HG02623 (cell line): ENCODE results near the gene USP36.
"Not testable (repeated sequence)": the region's sequence is repeated elsewhere in the genome, so short reads cannot be mapped to it uniquely, and the experiment has no call there.

Experiments used
- ATAC-seq: cut with Tn5 transposase; IDR thresholded peaks from one replicate; pipeline ENCODE4 v1.9.1; 2021; ENCODE audit warnings: moderate library complexity; ENCODE audit not compliant: unreplicated experiment

Gene USP36

DNA sequence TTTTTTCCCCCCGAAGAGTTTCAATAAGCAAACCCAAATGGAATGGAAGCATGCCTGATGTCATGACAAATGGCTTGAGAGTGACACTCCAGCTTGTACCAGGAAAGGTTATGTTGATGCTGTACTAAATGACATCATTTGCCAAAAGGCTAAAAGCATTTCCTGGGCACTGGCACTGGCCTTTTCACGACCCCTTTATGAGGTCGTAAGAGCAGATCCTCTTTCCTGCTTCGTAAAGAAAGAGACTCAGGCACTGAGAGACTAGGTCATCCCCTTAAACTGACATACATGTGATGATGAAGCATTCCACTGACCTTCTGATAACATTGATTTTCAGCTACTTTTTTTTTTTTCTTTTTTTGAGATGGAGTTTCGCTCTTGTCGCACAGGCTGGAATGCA lies 31.9 kb upstream of the USP36 start:
- ATAC-seq: no peak

DNA sequence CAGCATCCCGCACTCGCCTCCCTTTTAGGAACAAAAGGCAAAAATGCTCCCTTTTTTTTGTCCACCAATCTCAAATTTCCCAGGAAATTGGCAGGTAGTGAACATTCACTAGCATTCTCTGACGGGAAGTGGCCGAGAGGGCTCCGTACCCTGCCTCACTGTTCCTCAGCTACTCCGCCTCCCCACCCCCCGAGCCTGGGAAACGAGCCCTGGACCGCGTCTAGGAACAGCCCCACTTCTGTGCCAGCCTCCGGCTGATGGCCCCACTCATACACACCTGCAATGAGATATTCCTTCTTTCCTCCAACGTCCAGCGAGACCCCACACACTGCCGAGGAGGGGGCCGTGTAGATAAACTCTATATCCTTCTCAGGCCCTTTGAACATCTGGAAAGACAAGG lies 30.0 kb upstream of the USP36 start:
- no peak for ATAC-seq

DNA sequence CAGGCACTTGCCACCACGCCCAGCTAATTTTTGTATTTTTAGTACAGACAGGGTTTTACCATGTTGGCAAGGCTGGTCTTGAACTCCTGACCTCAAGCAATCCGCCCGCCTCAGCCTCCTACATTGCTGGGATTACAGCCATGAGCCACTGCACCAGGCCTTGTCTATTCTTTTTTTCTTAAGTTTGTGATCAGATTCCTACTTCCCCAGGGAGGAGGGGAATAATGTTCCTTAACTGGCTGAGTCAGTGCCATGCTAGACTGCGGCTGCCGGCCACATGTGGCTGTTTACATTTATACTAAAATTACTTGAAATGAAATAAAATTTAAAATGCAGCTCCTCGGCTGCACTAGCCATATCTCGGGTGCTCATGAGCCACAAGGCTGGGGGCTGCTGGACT lies 27.8 kb upstream of the USP36 start:
- no peak for ATAC-seq

- not testable (repeated sequence) for ATAC-seq
Observed at GRCh38 chr17:78867046-78867445, 26.4 kb upstream of the USP36 start.

- ATAC-seq: no peak
Observed at GRCh38 chr17:78865682-78866390, 25.2 kb upstream of the USP36 start.

GRCh38 chr17:78864117-78864516 lies 23.5 kb upstream of the USP36 start:
- ATAC-seq: no peak

GRCh38 chr17:78862073-78863023 lies 21.7 kb upstream of the USP36 start:
- ATAC-seq: no peak

- no peak for ATAC-seq
Observed at GRCh38 chr17:78861229-78861628, 20.6 kb upstream of the USP36 start.

DNA sequence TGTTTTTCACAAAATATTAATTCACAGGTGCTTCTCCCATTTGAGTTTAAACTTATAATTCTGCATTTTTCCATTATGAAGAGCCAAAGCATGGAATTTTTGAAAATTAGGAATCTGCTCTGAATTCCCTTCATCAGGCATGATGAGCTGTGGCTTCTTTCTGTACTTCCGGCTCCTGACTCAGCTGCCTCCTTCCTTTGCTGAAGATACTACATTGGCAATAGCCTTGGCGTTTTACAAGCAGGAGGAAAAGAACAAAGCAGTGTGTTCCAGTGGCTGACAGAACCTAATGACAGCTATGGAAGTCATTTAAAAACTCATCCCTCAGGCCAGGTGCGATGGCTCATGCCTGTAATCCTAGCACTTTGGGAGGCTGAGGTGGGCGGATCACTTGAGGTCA lies 18.4 kb upstream of the USP36 start:
- ATAC-seq: no peak

- no peak for ATAC-seq
Observed at GRCh38 chr17:78857266-78857665, 16.7 kb upstream of the USP36 start.

- no peak for ATAC-seq
Observed at GRCh38 chr17:78855561-78856165, 15.0 kb upstream of the USP36 start.

DNA sequence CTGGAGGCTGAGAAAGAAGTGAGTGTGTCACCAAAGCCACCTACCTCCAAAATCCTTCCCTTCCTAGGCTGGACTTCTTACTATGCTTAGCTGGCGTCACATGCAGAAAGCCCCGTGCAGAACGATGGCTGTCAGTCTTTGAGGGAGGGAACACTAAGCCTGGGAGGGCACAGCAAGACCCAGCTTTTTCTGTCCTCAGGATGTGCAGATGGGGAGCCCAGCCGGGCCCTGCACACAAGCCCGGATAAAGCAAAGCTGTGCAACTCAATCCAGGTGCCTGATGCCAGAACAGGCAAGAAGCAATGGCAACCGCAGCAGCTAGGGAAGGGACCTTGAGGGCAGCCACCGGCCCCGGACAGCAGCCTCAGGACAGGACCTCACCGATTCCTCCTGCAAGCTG lies 13.9 kb upstream of the USP36 start:
- ATAC-seq: no peak

GRCh38 chr17:78853926-78854394 lies 13.3 kb upstream of the USP36 start:
- ATAC-seq: no peak

DNA sequence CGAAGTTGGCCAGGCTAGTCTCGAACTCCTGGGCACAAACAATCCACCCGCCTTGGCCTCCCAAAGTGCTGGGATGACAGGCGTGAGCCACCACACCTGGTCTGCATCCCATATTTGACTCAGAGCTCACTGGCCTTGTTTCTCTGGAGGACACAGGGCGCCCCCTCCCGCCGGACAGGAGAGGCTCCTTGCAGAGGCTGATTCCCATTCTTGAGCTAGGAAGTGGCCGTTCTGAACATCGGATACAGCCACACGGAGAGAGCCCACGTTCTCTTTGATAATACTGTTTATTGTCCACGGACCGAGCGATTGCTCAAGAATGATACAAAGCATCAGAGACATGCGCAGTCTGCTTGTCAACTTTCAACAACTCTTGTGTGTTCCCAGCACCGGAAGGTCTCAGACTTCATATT lies 12.1 kb upstream of the USP36 start:
- no peak for ATAC-seq

GRCh38 chr17:78849026-78849425 lies 8.4 kb upstream of the USP36 start:
- ATAC-seq: no peak

DNA sequence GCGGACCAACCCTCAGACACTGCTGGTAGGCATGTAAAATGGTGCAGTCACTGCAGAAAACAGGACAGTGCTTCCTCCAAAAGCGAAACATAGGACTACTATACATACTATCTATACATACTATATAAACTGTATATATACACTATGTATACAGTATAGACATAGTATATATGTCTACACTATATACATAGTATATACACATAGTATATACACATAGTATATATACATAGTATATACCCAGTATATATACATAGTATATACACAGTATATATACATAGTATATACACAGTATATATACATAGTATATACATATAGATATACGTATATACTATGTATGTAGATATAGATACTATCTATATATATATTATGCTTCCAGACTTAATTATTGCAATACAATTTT lies 6.4 kb upstream of the USP36 start:
- ATAC-seq: no peak

DNA sequence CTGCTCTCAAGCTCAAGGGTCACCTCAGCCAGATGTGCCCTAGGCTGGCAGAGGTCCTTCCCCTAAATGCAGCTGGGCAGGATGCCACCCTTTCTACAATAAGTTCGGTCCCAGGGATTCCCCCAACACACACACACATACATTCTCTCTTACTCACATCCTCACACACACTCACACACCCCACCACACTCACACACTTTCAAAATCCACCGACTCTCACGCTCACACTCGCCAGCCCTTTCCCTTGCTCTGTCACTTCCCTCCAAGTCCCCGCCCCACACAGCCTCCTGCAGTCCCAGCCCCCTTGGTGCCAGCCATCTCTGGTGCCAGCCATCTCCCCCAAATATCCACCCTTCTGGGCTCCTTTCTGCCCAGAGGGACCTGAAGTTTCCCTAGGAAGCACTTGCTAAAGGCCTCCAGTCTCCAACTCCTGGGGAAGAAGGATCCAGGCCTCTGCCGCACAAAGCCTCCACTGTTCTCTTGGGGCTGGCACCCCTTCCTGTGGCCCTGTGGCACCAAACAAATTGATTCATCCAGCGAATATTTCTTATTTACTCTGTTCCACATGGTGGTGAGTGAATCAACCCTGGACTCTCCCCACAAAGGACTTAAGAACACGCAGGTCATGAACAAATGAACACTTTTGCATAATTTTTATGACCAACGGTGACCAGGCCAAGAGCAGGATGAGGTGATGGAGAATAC lies 3.8 kb upstream of the USP36 start:
- ATAC-seq: no peak

GRCh38 chr17:78842881-78843565 lies 2.4 kb upstream of the USP36 start:
- ATAC-seq: no peak

DNA sequence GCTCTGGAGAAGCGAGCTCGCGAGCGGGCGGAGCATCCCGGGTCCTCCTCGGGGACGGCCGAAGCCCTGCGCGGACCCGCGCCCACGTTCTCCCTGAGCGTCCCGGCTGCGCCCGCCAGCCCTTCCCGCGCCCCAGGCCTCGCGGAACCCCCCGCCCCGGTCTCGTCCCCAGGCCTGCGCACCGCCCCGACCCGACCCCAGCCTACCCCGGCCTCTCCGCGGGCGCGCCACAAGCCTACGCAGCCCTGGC lies 159 bp downstream of the USP36 start:
- no peak for ATAC-seq

DNA sequence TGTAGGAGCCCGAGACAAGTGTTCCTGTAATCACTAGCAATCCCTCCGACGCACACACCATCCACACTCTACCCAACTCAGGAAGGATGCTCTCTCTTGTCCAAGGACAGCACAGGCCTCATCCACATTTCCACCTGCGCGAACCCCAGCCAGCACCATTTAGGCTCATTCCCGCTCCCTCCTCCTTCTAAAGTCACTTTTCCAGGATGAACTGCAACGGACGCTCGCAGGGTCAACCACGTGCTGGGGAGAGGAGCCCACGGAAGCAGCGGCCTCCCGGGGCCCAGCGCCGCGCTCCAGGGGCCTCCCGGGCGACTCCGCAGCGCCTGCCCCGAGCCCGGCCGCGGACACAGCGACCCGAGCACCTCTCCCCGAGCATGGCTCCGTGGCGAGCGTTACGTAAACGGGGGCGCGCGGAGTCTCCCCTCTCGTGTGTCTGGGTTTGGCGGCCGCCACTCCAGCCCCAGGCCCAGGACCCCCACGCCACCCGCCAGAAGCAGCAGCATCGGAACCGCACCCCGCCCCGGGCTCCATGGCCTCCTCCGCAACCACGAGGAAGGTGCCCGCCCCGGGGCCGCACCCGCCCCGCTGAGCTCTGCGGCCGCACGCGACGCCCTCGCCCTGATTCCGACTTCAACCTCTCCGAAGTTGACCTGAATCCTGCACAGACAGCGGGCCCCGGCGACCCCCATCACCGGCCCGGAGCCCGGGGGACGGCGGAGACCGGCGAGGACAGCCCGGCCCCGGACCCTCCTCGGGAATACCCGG lies 668 bp downstream of the USP36 start:
- ATAC-seq: no peak
